ENCODE results near the gene DNAAF5. TPM values are rescaled to one million over a fixed set of nuclear protein-coding genes. Genes with fewer than 3 reads are reported as not detected.

DNAAF5 gene
- polyA plus RNA-seq, 1 of the 3 experiments (the other 2 are of a cell fraction), result 58.5 TPM

- WGBS (ENCODE audit: low lambda C conversion rate), result 95% methylated on average over 17 of the region's 17 CpGs
- no peak overlapping the region for H3K27ac ChIP-seq (ENCODE audit: low read depth in 2 of 2, low read length in 1 of 2)
- POLR2A ChIA-PET, result no interaction called here
These were observed 26.9 kb upstream of the DNAAF5 start for GRCh38 chr7:699476-700170.

More at GRCh38 chr7:699476-700170, 26.9 kb upstream of the DNAAF5 start:
- Histone ChIP-seq H3F3A (replicated peaks; ENCODE audit: insufficient read depth) (peaks cover 11% of the 10 kb centered on the region), H3K79me2 (ENCODE audit: insufficient read depth) (no peaks in the 10 kb centered on the region), H2AFZ (ENCODE audit: low read depth) (no peak overlapping the region), H4K20me1 (ENCODE audit: insufficient read depth) (no peaks in the 10 kb centered on the region), H3K9me2 (no peaks in the 10 kb centered on the region), H3K36me3 (replicated peaks in 1 of 2; ENCODE audit: control insufficient read depth in 1 of 2, insufficient read depth in 2 of 2, low read length in 1 of 2) (peaks cover 7 to 16% of the 10 kb centered on the region in 2 experiments), H3K4me2 (no peak overlapping the region), H3K9me3 (peaks cover 18% of the 10 kb centered on the region), H3K9ac (no peak overlapping the region), H3K4me1 (ENCODE audit: control insufficient read depth in 1 of 2, insufficient read depth in 2 of 2, low read depth in 1 of 2, low read length in 1 of 2) (no peaks in the 10 kb centered on the region), H3K4me3 (ENCODE audit: low read depth in 2 of 2, low read length in 1 of 2) (no peak overlapping the region), H3K27me3 (ENCODE audit: insufficient read depth) (no peaks in the 10 kb centered on the region)
- DNase-seq, result no peak
- TF ChIP-seq NFIC (IDR thresholded peaks at IDR 0.05; ENCODE audit: borderline replicate concordance) (no peak), ZBTB33 (IDR thresholded peaks at IDR 0.05; ENCODE audit: borderline replicate concordance, low read depth) (no peak), FOSL2 (IDR thresholded peaks at IDR 0.05; ENCODE audit: borderline replicate concordance, low read depth) (no peak), REST (IDR thresholded peaks at IDR 0.05; ENCODE audit: low read depth, low read length) (no peak), IRF3 (IDR thresholded peaks at IDR 0.05; ENCODE audit: low read depth, low read length) (no peak), MEF2A (IDR thresholded peaks at IDR 0.05; ENCODE audit: borderline replicate concordance, low read depth) (no peak)
- TF ChIP-seq, protein P1, sequence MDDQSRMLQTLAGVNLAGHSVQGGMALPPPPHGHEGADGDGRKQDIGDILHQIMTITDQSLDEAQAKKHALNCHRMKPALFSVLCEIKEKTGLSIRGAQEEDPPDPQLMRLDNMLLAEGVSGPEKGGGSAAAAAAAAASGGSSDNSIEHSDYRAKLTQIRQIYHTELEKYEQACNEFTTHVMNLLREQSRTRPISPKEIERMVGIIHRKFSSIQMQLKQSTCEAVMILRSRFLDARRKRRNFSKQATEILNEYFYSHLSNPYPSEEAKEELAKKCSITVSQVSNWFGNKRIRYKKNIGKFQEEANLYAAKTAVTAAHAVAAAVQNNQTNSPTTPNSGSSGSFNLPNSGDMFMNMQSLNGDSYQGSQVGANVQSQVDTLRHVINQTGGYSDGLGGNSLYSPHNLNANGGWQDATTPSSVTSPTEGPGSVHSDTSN (IDR thresholded peaks at IDR 0.05), result no peak
- CTCF ChIA-PET, result interaction anchor here (1.6 to 1.7 kb wide), 2 partner anchors 74 to 367 kb away, joined by 3 to 6 read pairs; no protein-coding TSS in a partner anchor
